Esophagus squamous epithelium (tissue), 5 donors: ENCODE results near the gene BABAM2. TPM values are rescaled to one million over a fixed set of nuclear protein-coding genes. Genes with fewer than 3 reads are reported as not detected.

Experiments used
- DNase-seq: peaks from one replicate; lab custom pipeline; 2025; lab: John Stamatoyannopoulos, UW
- H3K27ac ChIP-seq, 4 donors: fragments of 200-600 bp; sonication (generic); one replicate each; pipeline ENCODE4 v1.5.1; 2016 to 2019; ENCODE audit warnings: mild to moderate bottlenecking in 1 of 4
- H3K27me3 ChIP-seq, 4 donors: fragments of 200-600 bp; sonication (generic); 1 replicate in 3 of 4; 2 replicates in 1 of 4; pipeline versions ENCODE4 v1.5.1 to v1.6.0; 2017 to 2021; ENCODE audit warnings: antibody characterized with exemption in 1 of 4
- H3K36me3 ChIP-seq, 3 donors: fragments of 200-600 bp; sonication (generic); one replicate each; pipeline ENCODE4 v1.5.1; 2016 to 2019
- H3K4me1 ChIP-seq, 3 donors: fragments of 200-600 bp; sonication (generic); one replicate each; pipeline ENCODE4 v1.5.1; 2017 to 2019
- H3K4me3 ChIP-seq, 4 donors: fragments of 200-600 bp; sonication (generic); 1 replicate in 3 of 4; 2 replicates in 1 of 4; pipeline ENCODE4 v1.5.1; 2016 to 2019; ENCODE audit warnings: mild to moderate bottlenecking in 2 of 4, moderate library complexity in 1 of 4
- H3K9me3 ChIP-seq, 3 donors: fragments of 200-600 bp; sonication (generic); one replicate each; pipeline ENCODE4 v1.5.1; 2016 to 2019
- POLR2A ChIP-seq, 4 donors: fragments of 450-650 bp; IDR thresholded peaks; one replicate each; pipeline ENCODE4 v1.6.1; 2017; ENCODE audit warnings: antibody characterized with exemption in 4 of 4, mild to moderate bottlenecking in 4 of 4, moderate library complexity in 3 of 4
- WGBS, 2 donors: methylation state at CpG; one replicate each; pipeline ENCODE4 v1.1.5; 2018; 5-methylcytosine and 5-hydroxymethylcytosine counted together
- intact Hi-C: fragments of 100-400 bp; cut with DNase I; formaldehyde crosslinking; loops from one replicate; pipeline ENCODE4 v1.15.0; 2022
- total RNA-seq, 4 donors: library from RNA; depleted of rRNA; stranded (reverse); fragments of >200 nt; gene quantifications; one replicate each; pipeline ENCODE4 v1.1.0, GENCODE V29; 2016
- TF ChIP-seq, protein P1 (sequence below), 6 experiments: fragments of 450-650 bp in 4 of 6; fragments of 200-600 bp in 2 of 6; sonication (generic) in 2 of 6; IDR thresholded peaks; one replicate each; pipeline ENCODE4 v1.5.1; 2016 to 2019; ENCODE audit warnings: antibody characterized with exemption in 6 of 6, mild to moderate bottlenecking in 4 of 6, moderate library complexity in 4 of 6
- donor health status: DM: yes; HTN: yes; CAD: no.

BABAM2 gene
- total RNA-seq, 4 donors from 2014 or later, result 16.6 to 28.3 (median 24.3) TPM

DNA sequence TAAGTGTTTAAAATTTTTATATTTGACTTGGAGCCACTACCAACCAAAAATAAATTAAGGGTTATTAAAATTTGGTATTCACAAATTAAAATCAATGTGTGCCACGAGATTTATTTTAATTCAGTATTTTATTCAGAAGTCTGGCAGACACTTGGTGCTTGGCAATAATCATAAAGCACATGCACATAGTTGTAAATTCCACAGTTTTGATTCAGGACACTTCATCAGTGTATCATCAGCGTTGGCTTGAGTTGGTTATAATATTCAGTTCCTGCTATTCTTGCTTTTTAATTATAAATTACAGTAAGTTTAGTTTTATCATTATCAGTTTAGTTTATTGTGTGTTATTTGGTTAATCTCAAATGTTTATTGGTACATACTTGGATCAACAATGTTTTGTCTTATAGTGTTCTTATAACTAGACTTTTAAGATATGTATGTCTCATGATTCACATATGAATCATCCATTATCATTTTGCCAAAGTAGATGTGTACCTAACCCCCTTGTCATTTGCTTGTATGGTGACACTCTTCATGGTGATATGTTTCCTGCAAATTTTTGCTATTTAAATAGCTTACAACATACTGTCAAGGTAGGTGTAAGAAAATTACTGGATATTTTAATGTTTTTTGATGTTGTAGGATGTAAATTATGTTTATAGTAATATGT, 237.9 kb downstream of the BABAM2 start:
- DNase-seq, result no peak
- H3K27ac ChIP-seq, result no peak overlapping the region
- TF ChIP-seq POLR2A (IDR thresholded peaks at IDR 0.05), result no peak
- TF ChIP-seq, protein P1, sequence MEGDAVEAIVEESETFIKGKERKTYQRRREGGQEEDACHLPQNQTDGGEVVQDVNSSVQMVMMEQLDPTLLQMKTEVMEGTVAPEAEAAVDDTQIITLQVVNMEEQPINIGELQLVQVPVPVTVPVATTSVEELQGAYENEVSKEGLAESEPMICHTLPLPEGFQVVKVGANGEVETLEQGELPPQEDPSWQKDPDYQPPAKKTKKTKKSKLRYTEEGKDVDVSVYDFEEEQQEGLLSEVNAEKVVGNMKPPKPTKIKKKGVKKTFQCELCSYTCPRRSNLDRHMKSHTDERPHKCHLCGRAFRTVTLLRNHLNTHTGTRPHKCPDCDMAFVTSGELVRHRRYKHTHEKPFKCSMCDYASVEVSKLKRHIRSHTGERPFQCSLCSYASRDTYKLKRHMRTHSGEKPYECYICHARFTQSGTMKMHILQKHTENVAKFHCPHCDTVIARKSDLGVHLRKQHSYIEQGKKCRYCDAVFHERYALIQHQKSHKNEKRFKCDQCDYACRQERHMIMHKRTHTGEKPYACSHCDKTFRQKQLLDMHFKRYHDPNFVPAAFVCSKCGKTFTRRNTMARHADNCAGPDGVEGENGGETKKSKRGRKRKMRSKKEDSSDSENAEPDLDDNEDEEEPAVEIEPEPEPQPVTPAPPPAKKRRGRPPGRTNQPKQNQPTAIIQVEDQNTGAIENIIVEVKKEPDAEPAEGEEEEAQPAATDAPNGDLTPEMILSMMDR (IDR thresholded peaks at IDR 0.05), result no peak
- no peaks in the 10 kb centered on the region for H3K9me3 ChIP-seq
- no peaks in the 10 kb centered on the region for H3K27me3 ChIP-seq
- WGBS, 2 donors, result 53 to 66% methylated on average over 2 of the region's 2 CpGs
- H3K4me1 ChIP-seq, result peaks cover 0 to 31% (median under 1%) of the 10 kb centered on the region in 3 donors
- H3K4me3 ChIP-seq, result no peak overlapping the region
- H3K36me3 ChIP-seq, result no peaks in the 10 kb centered on the region
- intact Hi-C loops, result no loop called here

DNA sequence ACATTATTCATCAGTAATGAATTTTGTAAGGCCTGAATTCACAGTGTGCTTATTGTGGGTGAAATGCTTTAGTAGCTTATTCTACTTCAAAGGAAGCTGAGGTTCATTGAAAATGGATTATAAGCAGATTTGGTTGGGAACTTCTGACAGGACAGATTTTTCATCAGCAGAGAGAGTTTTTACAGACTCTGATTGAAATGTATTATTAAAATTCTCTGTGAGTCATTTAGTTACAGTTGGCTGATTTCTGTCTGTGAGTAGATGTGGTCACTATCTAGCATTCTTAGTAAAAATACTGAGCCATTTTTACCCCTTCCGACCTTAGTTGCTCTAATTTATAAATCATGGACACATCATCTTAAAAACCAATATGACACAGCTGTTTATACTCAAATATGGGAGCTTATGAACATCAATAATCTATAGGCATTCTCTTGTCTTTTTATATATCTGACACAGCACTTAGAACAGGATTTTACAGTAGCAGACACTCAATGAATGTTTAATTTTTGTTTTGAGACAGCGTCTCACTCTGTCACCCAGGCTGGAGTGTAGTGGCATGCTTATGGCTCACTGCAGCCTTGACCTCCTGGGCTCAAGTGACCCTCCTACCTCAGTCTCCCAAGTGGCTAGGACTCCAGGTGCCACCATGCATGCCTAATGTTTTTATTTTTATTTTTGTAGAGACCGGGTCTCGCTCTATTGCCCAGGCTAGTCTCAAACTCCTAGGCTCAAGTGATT, 239.6 kb downstream of the BABAM2 start:
- 86 to 87% methylated on average over 4 of the region's 4 CpGs for whole genome bisulfite sequencing, 2 donors
- DNase-seq, result no peak

DNA sequence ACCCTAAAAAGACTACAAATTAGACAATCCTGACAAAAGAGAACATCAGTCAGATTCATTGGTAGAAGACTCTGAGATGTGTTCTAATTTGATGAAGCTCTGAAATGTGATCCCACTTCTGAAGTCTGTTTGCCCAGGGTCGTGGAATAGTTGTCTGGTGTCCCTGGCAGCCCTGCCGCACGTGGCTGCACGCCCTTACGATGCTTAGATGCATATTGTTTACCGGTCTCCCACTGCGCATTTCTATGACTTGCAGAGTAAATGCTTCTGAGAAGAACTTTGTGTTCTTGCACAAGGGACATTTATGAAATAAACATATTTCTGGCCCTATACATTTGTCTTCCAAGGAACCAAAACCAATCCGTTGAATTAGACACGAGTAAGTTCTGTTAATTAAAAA, 243.2 kb downstream of the BABAM2 start:
- Histone ChIP-seq H3K4me3 (no peak overlapping the region), H3K27me3 (no peaks in the 10 kb centered on the region), H3K9me3 (no peaks in the 10 kb centered on the region), H3K27ac (peak overlapping the region; percentile 28 to 87 (median 68)), H3K4me1 (peaks cover 23 to 85% (median 30%) of the 10 kb centered on the region in 3 donors), H3K36me3 (no peaks in the 10 kb centered on the region)
- 66 to 74% methylated on average over 9 of the region's 9 CpGs for WGBS, 2 donors
- intact Hi-C loops, result no loop called here
- TF ChIP-seq POLR2A (IDR thresholded peaks at IDR 0.05), result no peak
- TF ChIP-seq, protein P1 (IDR thresholded peaks at IDR 0.05), result no peak
- no peak for DNase-seq

More for the DNA sequence above, 239.6 kb downstream of the BABAM2 start:
- Histone ChIP-seq H3K27me3 (no peaks in the 10 kb centered on the region), H3K27ac (peak overlapping the region in 2 of 4 donors; percentile 20 to 31), H3K36me3 (no peaks in the 10 kb centered on the region), H3K9me3 (no peaks in the 10 kb centered on the region), H3K4me1 (peaks cover 9 to 48% (median 13%) of the 10 kb centered on the region in 3 donors), H3K4me3 (no peak overlapping the region)
- intact Hi-C loops, result no loop called here
- TF ChIP-seq, protein P1 (IDR thresholded peaks at IDR 0.05), result no peak
- TF ChIP-seq POLR2A (IDR thresholded peaks at IDR 0.05), result no peak

DNA sequence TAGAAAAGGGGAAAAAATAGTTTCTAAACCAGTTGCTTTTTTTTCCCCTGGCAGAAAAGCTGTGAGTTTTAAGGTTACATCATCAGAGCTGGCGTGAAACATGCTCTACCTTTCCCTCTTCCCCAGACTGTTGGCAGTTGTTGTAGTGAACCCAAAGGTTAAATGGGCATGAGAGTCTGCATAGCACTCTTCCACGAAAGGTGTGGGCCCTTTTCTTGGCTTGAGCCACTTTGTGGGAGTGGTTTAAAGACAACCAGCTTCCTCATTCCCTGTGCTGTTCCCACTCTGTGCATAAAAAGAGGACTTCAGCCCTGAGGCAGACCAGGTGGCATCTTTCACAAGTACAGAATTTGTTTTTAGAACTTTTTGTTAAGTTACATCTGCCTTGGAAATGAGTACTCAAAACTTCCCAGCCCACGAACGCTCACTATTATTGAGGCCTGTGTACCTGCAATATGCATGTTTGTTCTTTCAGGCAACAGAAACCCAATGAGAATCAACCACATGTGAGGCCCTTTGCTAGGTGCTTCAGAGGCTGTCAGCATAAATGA, 243.8 kb downstream of the BABAM2 start:
- H3K4me1 ChIP-seq, result peaks cover 23 to 82% (median 30%) of the 10 kb centered on the region in 3 donors
- no peak for TF ChIP-seq POLR2A (IDR thresholded peaks at IDR 0.05)
- TF ChIP-seq, protein P1 (IDR thresholded peaks at IDR 0.05), result no peak
- intact Hi-C loops, result no loop called here
- no peaks in the 10 kb centered on the region for H3K27me3 ChIP-seq
- no peaks in the 10 kb centered on the region for H3K9me3 ChIP-seq
- H3K4me3 ChIP-seq, result no peak overlapping the region
- peak overlapping the region; percentile 62 to 87 (median 68) for H3K27ac ChIP-seq
- 15 to 23% methylated on average over 4 of the region's 4 CpGs for WGBS, 2 donors
- no peak for DNase-seq
- H3K36me3 ChIP-seq, result no peaks in the 10 kb centered on the region

DNA sequence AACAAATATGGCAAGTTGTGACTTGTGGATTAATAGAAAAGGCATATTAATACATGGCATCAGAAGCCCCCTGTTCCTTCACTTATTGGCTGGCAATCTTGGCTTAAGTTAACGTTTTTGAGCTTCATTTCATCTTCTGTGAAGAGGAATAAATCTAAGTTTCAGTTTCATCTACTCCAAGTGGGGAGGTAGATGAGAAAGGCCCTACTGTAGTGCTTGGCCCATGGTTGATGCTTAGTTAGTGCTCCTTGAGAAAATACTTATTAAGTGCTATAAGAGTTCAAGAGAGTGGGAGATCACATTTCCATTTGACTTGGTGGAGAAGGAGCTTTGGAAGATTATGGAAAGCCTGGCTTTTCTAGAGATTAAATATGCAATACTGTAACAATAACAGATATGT, 244.3 kb downstream of the BABAM2 start:
- H3K27me3 ChIP-seq, result no peaks in the 10 kb centered on the region
- H3K4me3 ChIP-seq, result no peak overlapping the region
- H3K4me1 ChIP-seq, result peaks cover 23 to 76% (median 30%) of the 10 kb centered on the region in 3 donors
- intact Hi-C loops, result no loop called here
- WGBS, 2 donors, result 21 to 22% methylated on average over 1 of the region's 1 CpG
- H3K27ac ChIP-seq, result peak overlapping the region; percentile 62 to 87 (median 68)
- TF ChIP-seq POLR2A (IDR thresholded peaks at IDR 0.05), result no peak
- TF ChIP-seq, protein P1 (IDR thresholded peaks at IDR 0.05), result no peak
- H3K9me3 ChIP-seq, result no peaks in the 10 kb centered on the region
- no peaks in the 10 kb centered on the region for H3K36me3 ChIP-seq
- no peak for DNase-seq
